Prostate gland (tissue), 2 donors: ENCODE measurements around the gene VASP. TPM values are rescaled to one million over a fixed set of nuclear protein-coding genes. Genes with fewer than 3 reads are reported as not detected.

Experiments
- DNase-seq: peaks from one replicate; pipeline ENCODE4 v3.0.0-alpha.2; 2019; ENCODE audit warnings: low spot score
- H3K27ac ChIP-seq, 2 donors: fragments of 200-600 bp; sonication (generic); 2 replicates each; pipeline ENCODE4 v1.5.1; 2017 to 2019
- H3K27me3 ChIP-seq: fragments of 200-600 bp; sonication (generic); replicated peaks from 2 replicates; pipeline ENCODE4 v1.5.1; 2019; ENCODE audit not compliant: insufficient read depth
- H3K36me3 ChIP-seq, 2 donors: fragments of 200-600 bp; sonication (generic); 1 replicate in 1 of 2; 2 replicates in 1 of 2; pipeline versions ENCODE4 v1.5.1 to v1.8.1; 2017 to 2019
- H3K4me1 ChIP-seq: fragments of 200-600 bp; sonication (generic); replicated peaks from 2 replicates; pipeline ENCODE4 v1.5.1; 2019
- H3K4me3 ChIP-seq, 2 donors: fragments of 200-600 bp; sonication (generic); 2 replicates each; pipeline ENCODE4 v1.5.1; 2017 to 2019
- H3K9me3 ChIP-seq: fragments of 200-600 bp; sonication (generic); 2 replicates; pipeline ENCODE4 v1.5.1; 2017
- CTCF ChIP-seq, 4 experiments: fragments of 200-600 bp in 2 of 4; fragments of 450-650 bp in 2 of 4; sonication (generic) in 2 of 4; IDR thresholded peaks; 1 replicate in 3 of 4; 2 replicates in 1 of 4; pipeline ENCODE4 v1.5.1; 2016 to 2019; ENCODE audit warnings: antibody characterized with exemption in 4 of 4, mild to moderate bottlenecking in 2 of 4, moderate library complexity in 2 of 4
- POLR2A ChIP-seq: fragments of 450-650 bp; IDR thresholded peaks from one replicate; pipeline ENCODE4 v1.6.1; 2016; ENCODE audit warnings: antibody characterized with exemption, mild to moderate bottlenecking
- POLR2AphosphoS5 ChIP-seq: sonication (generic); formaldehyde crosslinking; IDR thresholded peaks from one replicate; pipeline ENCODE4 v1.6.1; 2017; ENCODE audit warnings: antibody characterized with exemption
- WGBS: methylation state at CpG from one replicate; pipeline ENCODE4 v1.1.5; 2018; 5-methylcytosine and 5-hydroxymethylcytosine counted together
- intact Hi-C: fragments of 100-400 bp; cut with DNase I; formaldehyde crosslinking; loops from one replicate; pipeline ENCODE4 v1.14.2; 2022
- total RNA-seq, 2 donors: library from RNA; depleted of rRNA; stranded (reverse); fragments of >200 nt; gene quantifications; one replicate each; pipeline ENCODE4 v1.1.0, GENCODE V29; 2016

Gene VASP
- total RNA-seq, 2 donors from 2014 or later: 82.7 to 119 TPM

GRCh38 chr19:45470762-45471081 lies 36.6 kb upstream of the VASP start:
- no peak overlapping the region for H3K27ac ChIP-seq
- no peaks in the 10 kb centered on the region for H3K9me3 ChIP-seq
- WGBS: 94% methylated on average over 15 of the region's 15 CpGs
- no peak for DNase-seq
- peaks cover 10% of the 10 kb centered on the region for H3K4me1 ChIP-seq
- no peak overlapping the region for H3K4me3 ChIP-seq
- intact Hi-C loops: no loop called here
- no peaks in the 10 kb centered on the region for H3K27me3 ChIP-seq
- no peaks in the 10 kb centered on the region for H3K36me3 ChIP-seq
- no peak for TF ChIP-seq CTCF (IDR thresholded peaks at IDR 0.05)
- TF ChIP-seq POLR2A: no peak
- no peak for TF ChIP-seq POLR2AphosphoS5

GRCh38 chr19:45471111-45471930 lies 36.0 kb upstream of the VASP start:
- H3K27ac ChIP-seq: no peak overlapping the region
- H3K9me3 ChIP-seq: no peaks in the 10 kb centered on the region
- H3K27me3 ChIP-seq: no peaks in the 10 kb centered on the region
- WGBS: 87% methylated on average over 16 of the region's 16 CpGs
- TF ChIP-seq CTCF (IDR thresholded peaks at IDR 0.05): no peak
- TF ChIP-seq POLR2A: no peak
- intact Hi-C loops: no loop called here
- no peak overlapping the region for H3K4me3 ChIP-seq
- H3K4me1 ChIP-seq: peaks cover 10% of the 10 kb centered on the region
- no peak for DNase-seq
- H3K36me3 ChIP-seq: no peaks in the 10 kb centered on the region

- no peaks in the 10 kb centered on the region for H3K9me3 ChIP-seq
- peaks cover 10% of the 10 kb centered on the region for H3K4me1 ChIP-seq
- no peaks in the 10 kb centered on the region for H3K27me3 ChIP-seq
- H3K36me3 ChIP-seq: no peaks in the 10 kb centered on the region
- no peak overlapping the region for H3K27ac ChIP-seq
- TF ChIP-seq POLR2AphosphoS5: no peak
- DNase-seq: no peak
- intact Hi-C loops: no loop called here
- 64% methylated on average over 7 of the region's 7 CpGs for WGBS
- H3K4me3 ChIP-seq: no peak overlapping the region
These were observed 35.2 kb upstream of the VASP start for GRCh38 chr19:45471931-45472562.

- H3K27ac ChIP-seq: no peak overlapping the region
- H3K9me3 ChIP-seq: no peaks in the 10 kb centered on the region
- WGBS: 28% methylated on average over 44 of the region's 44 CpGs
- peaks cover 10% of the 10 kb centered on the region for H3K4me1 ChIP-seq
- no peak for DNase-seq
- no peak overlapping the region for H3K4me3 ChIP-seq
- TF ChIP-seq CTCF (IDR thresholded peaks at IDR 0.05) (no peak), POLR2AphosphoS5 (no peak), POLR2A (no peak)
- H3K27me3 ChIP-seq: no peaks in the 10 kb centered on the region
- H3K36me3 ChIP-seq: no peaks in the 10 kb centered on the region
- intact Hi-C loops: no loop called here
These were observed 34.5 kb upstream of the VASP start for GRCh38 chr19:45472563-45473366.

GRCh38 chr19:45473367-45473681 lies 34.0 kb upstream of the VASP start:
- Histone ChIP-seq H3K4me3 (no peak overlapping the region), H3K27me3 (no peaks in the 10 kb centered on the region), H3K9me3 (no peaks in the 10 kb centered on the region), H3K27ac (no peak overlapping the region), H3K4me1 (peaks cover 7% of the 10 kb centered on the region), H3K36me3 (no peaks in the 10 kb centered on the region)
- TF ChIP-seq POLR2AphosphoS5 (no peak), CTCF (IDR thresholded peaks at IDR 0.05) (no peak), POLR2A (no peak)
- no peak for DNase-seq
- WGBS: 35% methylated on average over 5 of the region's 5 CpGs
- intact Hi-C loops: no loop called here
